HG02973 (cell line): ENCODE measurements around the gene SBNO2.

Source experiments
- ATAC-seq: cut with Tn5 transposase; IDR thresholded peaks from one replicate; pipeline ENCODE4 v1.9.1; 2021; ENCODE audit warnings: moderate library complexity; ENCODE audit not compliant: unreplicated experiment

The SBNO2 gene

GRCh38 chr19:1074544-1075283 lies 99.4 kb downstream of the SBNO2 start:
- no peak for ATAC-seq

GRCh38 chr19:1073956-1074517 lies 100.0 kb downstream of the SBNO2 start:
- ATAC-seq: no peak

- ATAC-seq: no peak
Measured at GRCh38 chr19:1073063-1073955, 100.8 kb downstream of the SBNO2 start.

GRCh38 chr19:1072371-1073015 lies 101.6 kb downstream of the SBNO2 start:
- no peak for ATAC-seq

GRCh38 chr19:1070931-1071791 lies 102.9 kb downstream of the SBNO2 start:
- ATAC-seq: no peak

GRCh38 chr19:1070576-1070930 lies 103.5 kb downstream of the SBNO2 start:
- no peak for ATAC-seq

GRCh38 chr19:1069009-1069779 lies 104.9 kb downstream of the SBNO2 start:
- ATAC-seq: no peak

- no peak for ATAC-seq
Measured at GRCh38 chr19:1068009-1069001, 105.8 kb downstream of the SBNO2 start.

GRCh38 chr19:1067341-1067957 lies 106.6 kb downstream of the SBNO2 start:
- ATAC-seq: no peak

- no peak for ATAC-seq
Measured at GRCh38 chr19:1066748-1067340, 107.2 kb downstream of the SBNO2 start, which contains the start of gene ARHGAP45. Gene ARHGAP45 (plus strand): TSS chr19:1067167. CDS start chr19:1067406, 239 bp downstream.

GRCh38 chr19:1066251-1066747 lies 107.8 kb downstream of the SBNO2 start:
- ATAC-seq: no peak

- no peak for ATAC-seq
Measured at GRCh38 chr19:1065606-1066109, 108.4 kb downstream of the SBNO2 start.

GRCh38 chr19:1064661-1065605 lies 109.1 kb downstream of the SBNO2 start:
- ATAC-seq: no peak

- ATAC-seq: no peak
Measured at GRCh38 chr19:1063909-1064660, 110.0 kb downstream of the SBNO2 start.
